ENCODE results near the gene IGF1.

The IGF1 gene

DNA sequence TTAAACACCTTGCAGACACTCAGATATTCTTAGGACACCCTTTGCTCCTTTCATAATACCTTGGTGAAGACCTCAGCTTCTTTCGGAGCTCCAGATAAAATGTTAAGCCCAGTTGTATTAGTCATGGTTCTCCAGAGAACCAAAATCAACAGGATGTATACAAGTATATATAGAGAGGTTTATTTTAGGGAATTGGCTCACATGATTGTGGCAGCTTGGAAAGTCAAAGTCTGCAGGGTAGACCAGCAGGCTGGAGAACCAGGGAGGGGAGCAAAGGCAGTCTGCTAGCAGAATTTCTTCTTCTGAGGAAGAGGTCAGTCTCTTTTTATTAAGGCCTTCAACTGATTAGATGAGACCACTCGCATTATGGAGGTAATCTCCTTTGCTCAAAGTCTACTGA is 6.9 kb upstream of the IGF1 start:
- DNase-seq: no peak

- no peak for DNase-seq
Observed at GRCh38 chr12:102486153-102486552, 5.8 kb upstream of the IGF1 start.

DNA sequence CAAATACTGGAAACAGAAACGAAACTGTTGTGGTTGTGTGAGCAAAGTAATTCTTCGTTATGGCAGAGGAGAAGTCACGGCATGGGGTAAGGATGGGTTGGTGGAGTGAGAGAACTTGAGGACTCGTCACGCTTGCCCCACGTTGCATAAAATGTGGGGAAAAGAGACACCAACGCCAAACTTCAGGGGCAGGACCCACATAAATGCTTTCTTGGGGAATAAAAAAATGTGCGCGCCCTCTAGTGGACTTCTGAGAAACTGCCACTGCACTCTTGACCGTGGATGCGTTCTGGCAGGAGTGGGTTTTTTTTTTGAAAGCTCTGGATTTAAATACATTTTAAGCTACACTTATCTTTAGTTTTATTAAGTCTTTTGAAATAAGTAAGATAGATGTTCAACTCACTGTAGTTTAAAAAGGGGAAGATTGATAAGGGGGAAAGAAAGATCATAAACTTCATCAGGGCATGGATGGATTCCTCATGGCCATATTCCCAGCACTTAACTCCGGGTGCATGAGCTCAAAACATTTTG is 4.1 kb upstream of the IGF1 start:
- no peak for DNase-seq

- no peak for DNase-seq
Observed at GRCh38 chr12:102484017-102484416, 3.7 kb upstream of the IGF1 start.

DNA sequence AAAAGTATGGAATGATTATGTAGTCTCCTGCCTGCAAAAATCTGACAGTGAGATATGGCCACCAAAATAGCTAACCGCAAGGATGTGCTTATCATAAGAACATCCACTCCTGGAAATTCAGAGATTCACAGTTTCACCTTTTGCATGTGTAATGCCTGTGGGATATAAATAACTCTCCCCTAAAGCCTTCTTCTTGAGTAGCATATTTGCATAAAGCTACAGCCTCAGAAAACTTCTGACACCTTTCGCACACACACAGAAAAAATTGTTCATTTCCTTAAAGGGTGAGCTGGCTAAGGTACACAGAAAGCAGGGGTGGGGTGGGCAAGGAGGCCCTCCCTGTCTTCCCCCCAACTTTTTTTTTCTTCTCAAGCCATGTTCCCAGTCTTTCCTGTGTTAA is 3.1 kb upstream of the IGF1 start:
- no peak for DNase-seq

DNA sequence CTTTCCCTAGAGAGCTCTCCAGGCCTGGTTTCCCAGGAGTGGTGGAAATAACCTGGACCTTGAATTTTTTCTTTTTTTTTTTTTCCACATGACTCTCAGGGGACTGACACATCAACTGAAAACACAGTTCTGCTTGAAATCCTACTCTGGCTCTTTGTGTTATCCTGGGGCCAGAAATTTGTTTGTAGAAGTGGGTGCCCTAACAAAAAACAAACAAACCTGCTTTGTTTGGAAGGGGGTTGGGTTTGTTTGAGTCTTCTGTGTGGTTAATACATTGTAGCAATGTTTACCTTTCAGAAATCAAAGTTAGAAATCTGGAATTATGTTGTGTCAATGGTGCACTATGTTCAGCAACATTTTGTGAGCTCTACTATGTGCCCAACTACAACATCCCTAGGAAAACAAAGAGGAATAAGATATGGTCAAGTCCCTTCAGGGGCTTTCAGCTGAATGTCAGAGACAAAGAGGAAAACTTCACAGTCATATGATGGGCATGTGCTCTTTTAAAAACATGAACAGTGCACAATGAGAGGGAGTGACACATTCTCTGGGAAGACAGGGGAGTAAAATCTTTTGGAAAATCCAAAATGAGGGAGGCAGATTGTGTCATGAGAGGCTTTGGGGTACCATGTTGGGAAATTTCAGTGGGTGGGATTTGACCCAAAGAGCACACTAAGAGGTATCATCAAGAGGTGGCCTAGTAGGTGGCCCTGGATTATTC is 1.5 kb upstream of the IGF1 start:
- no peak for DNase-seq

DNA sequence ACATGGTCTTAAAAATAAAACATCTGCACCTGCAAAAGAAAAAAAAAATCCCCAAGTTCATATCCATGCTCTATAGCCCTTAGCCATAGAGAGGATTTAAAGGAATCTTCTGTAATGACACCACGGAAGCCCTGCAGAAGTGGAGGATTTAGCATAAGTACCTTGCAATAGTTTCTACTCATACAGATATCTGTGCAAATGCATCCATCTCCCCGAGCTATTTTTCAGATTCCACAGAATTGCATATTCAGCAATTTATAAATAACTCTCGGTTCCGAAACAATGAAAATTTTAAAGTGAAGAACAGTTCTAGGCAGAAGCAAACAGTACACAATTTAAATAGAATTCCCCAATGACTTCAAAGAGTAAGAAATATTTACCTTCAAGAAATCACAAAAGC is 424 bp downstream of the IGF1 start:
- no peak for DNase-seq

- DNase-seq: no peak
Observed at GRCh38 chr12:102479099-102479885, 1.1 kb downstream of the IGF1 start.

DNA sequence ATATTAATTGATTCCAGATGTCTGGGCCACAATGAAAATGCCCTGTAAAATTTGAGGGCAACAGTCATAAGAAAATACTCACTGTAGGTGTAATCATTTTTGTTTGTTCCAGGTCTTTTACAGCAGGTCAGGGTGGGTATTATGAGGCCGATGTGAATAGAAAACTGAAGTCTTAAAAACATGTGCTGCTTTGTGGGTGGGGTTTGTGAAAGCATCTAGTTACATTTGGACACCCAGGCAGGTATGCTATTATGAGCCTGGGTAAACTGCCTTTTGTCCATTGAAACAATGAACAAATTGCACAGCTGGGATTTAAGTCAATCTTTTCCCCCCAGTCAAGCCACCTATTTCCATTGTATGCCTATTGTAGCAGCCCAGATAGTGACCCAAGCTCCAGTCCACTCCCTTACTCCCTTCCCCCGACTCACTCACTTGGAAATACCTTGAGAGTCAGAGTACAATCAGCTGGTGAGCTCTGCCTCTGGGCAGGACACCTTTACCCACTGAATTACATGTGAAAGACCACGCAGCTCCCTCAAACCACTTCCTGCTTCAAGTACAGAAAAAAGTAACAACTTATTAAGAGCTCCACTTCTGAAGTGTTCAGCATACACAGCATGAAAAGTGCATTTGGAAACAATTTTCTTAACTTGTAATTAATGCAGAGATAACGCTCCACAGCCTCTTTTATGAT is 1.8 kb downstream of the IGF1 start:
- DNase-seq: no peak

- no peak for DNase-seq
Observed at GRCh38 chr12:102475355-102475754, 5.0 kb downstream of the IGF1 start.

DNA sequence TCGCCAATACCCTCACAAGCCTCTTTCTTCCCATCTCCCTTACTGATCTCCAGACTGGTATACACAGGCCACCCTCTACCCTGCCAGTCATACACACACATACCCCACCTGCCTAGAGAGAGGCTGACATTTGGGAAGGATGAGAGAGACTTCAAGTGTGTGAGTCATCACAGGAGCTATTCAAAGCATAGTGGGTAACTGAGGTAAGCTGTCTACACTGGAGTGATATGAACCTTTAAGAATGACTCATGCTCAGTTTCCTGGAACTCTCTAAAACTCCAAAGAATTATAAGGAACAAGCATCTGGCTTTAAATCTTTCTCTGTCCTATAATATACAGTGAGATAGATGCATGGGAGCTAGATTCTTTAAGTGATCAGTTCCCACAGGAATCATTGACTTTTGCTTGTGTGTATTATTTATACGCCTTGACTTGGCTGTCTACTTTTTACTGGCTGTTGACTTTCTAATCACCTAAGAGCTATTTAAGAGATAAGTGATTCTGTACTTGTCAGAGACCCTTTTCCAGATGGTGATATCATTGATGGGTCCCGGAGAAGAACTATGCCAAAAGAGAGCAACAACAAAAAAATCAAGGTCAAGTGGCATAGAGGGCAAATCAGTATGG is 5.8 kb downstream of the IGF1 start:
- DNase-seq: no peak

DNA sequence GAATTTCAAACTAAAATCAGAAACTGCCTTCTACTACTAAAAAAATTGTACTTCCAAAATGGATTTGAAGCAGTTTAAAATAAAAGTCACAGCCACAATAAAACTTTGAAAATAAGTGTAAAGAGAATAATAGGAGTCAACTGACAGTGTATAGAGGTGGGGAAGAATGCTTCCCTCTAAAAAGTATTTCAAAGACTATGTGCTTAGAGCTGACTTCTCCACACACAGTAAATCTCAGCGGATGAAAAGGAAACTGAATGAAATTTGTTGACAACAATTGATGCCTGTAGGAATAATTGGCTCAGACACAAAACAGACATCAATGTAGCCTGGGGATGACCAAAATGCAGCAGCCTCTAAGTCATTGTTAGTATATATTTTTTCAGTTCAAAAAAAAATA is 7.9 kb downstream of the IGF1 start:
- DNase-seq: no peak

GRCh38 chr12:102471556-102471955 is 8.8 kb downstream of the IGF1 start:
- no peak for DNase-seq

- no peak for DNase-seq
Observed at GRCh38 chr12:102470945-102471344, 9.4 kb downstream of the IGF1 start.

GRCh38 chr12:102468261-102468915 is 12.0 kb downstream of the IGF1 start:
- DNase-seq: no peak

GRCh38 chr12:102465762-102466560 is 14.4 kb downstream of the IGF1 start:
- no peak for DNase-seq

- no peak for DNase-seq
Observed at GRCh38 chr12:102463659-102464249, 16.6 kb downstream of the IGF1 start.

- DNase-seq: no peak
Observed at GRCh38 chr12:102462795-102463465, 17.4 kb downstream of the IGF1 start.

DNA sequence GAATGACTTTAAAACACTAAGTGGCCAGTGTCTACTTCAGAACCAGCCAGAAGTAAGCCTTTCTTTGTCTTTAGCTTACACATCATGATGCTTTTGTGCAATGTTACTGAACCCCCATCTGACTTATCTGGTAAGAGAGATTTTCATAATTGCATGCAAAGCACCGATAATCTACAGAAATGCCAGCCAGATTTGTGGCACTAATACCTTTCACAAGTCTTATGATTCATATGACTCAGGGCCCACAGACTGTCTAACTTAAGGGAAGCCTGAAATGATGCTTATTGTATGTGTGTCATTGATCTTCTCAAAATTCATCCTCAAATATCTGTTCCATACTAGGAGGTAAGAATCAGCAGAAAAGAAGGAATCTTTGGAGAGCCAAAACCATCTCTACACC is 18.0 kb downstream of the IGF1 start:
- no peak for DNase-seq

- DNase-seq: no peak
Observed at GRCh38 chr12:102461501-102461900, 18.9 kb downstream of the IGF1 start.

DNA sequence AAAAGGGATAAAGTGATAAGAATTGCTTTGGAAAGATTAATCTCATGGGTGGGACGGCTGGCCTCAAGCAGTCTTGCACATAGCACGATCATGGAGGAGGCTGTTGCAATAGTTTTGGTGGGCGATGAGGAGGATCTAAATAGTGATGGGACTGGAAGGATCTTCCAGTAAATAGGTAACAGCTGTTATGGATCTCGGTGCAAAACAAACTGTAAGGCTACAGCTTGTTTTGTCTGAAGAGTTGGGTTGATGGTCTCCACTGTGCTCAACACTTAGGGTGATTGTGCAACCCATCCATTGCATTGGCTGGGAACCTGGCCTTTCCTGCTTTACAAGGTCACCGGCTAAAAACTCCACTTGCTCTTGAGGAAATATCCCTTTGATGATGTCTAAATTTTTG is 21.0 kb downstream of the IGF1 start:
- DNase-seq: no peak

Measured in cortex of kidney (tissue), 1 donor.